K562 (cell line): ENCODE data around the gene MIS18A. TPM values are rescaled to one million over a fixed set of nuclear protein-coding genes. Genes with fewer than 3 reads are reported as not detected.

ENCODE experiments used
- ATAC-seq: fragments of 200-7000 bp; cut with Tn5 transposase; 3 replicates; pipeline ENCODE4 v1.9.1; 2020; ENCODE audit warnings: moderate library complexity
- BruUV-seq: library from RNA; stranded (reverse); fragments of 400-500 nt; replicated peaks from 2 replicates; lab custom pipeline; 2021; lab: Mats Ljungman, UMichigan
- CTCF ChIA-PET: fragments of 300-600 bp; formaldehyde crosslinking; extraction: SDS; loops from one replicate; lab custom pipeline; 2021; ENCODE audit warnings: low intra/inter-chr PET ratio; lab: Yijun Ruan, JAX
- POLR2A ChIA-PET: fragments of 300-600, 350-650 bp; sonication (Branson Sonifier 250); formaldehyde crosslinking; extraction: SDS; loops from one replicate; lab custom pipeline; 2021; ENCODE audit warnings: antibody characterized with exemption, inconsistent platforms; lab: Yijun Ruan, JAX
- DNase-seq, 4 experiments: peaks; one replicate each; pipeline versions ENCODE4 v3.0.0 to v3.0.0-alpha.2; 2011 to 2018; ENCODE audit warnings: low spot score in 3 of 4, mixed read lengths in 3 of 4; ENCODE audit errors: extremely low read depth in 1 of 4
- FAIRE-seq: peaks from 2 replicates; lab custom pipeline; 2011; peaks lifted over from hg19 to GRCh38; lab: Jason Lieb, UNC
- H2AFZ ChIP-seq: 2 replicates; pipeline ENCODE4 v1.6.0; 2011; ENCODE audit warnings: low read depth, low read length, control low read depth, inconsistent platforms
- H3K27ac ChIP-seq: fragments of 200-600 bp; 3 replicates; pipeline ENCODE4 v1.8.0; 2011; ENCODE audit warnings: low read depth, mild to moderate bottlenecking, control low read depth, inconsistent platforms, low read length, moderate library complexity, mixed read lengths; ENCODE audit errors: extremely low read depth
- H3K27me3 ChIP-seq, 2 experiments: fragments of 300-600 bp in 1 of 2; 2 replicates in 1 of 2; 3 replicates in 1 of 2; pipeline versions ENCODE4 v1.6.0 to v1.8.0; 2011; ENCODE audit warnings: inconsistent platforms in 2 of 2, low read length in 2 of 2, mild to moderate bottlenecking in 1 of 2, mixed read lengths in 1 of 2, moderate library complexity in 1 of 2; ENCODE audit not compliant: control insufficient read depth in 2 of 2, insufficient read depth in 2 of 2
- H3K36me3 ChIP-seq: fragments of 300-600 bp; 3 replicates; pipeline ENCODE4 v1.8.0; 2011; ENCODE audit warnings: mild to moderate bottlenecking, low read length, inconsistent platforms; ENCODE audit not compliant: control insufficient read depth, insufficient read depth
- H3K4me1 ChIP-seq, 2 experiments: fragments of 200-600 bp in 1 of 2; replicated peaks in 1 of 2; 2 replicates in 1 of 2; 3 replicates in 1 of 2; pipeline versions ENCODE4 v1.5.1 to v1.8.0; 2011; ENCODE audit warnings: inconsistent platforms in 2 of 2, low read length in 2 of 2, mild to moderate bottlenecking in 1 of 2, mixed read lengths in 1 of 2, moderate library complexity in 1 of 2; ENCODE audit not compliant: control insufficient read depth in 2 of 2, insufficient read depth in 2 of 2
- H3K4me2 ChIP-seq: 2 replicates; pipeline ENCODE4 v1.6.1; 2011; ENCODE audit warnings: low read length, control low read depth, inconsistent platforms, mixed read lengths; ENCODE audit not compliant: insufficient read depth
- H3K4me3 ChIP-seq: fragments of 200-600 bp; sonication (generic), shearing (Covaris generic); 2 replicates; pipeline ENCODE4 v1.5.1; 2016; ENCODE audit warnings: control low read depth, inconsistent platforms
- H3K79me2 ChIP-seq: fragments of 200-600 bp; 3 replicates; pipeline ENCODE4 v1.8.0; 2011; ENCODE audit warnings: low read length, inconsistent platforms; ENCODE audit not compliant: control insufficient read depth, insufficient read depth
- H3K9ac ChIP-seq, 2 experiments: 2 replicates each; pipeline versions ENCODE4 v1.6.0 to v1.6.1; 2011; ENCODE audit warnings: low read depth in 2 of 2, low read length in 2 of 2, control low read depth in 1 of 2, inconsistent platforms in 1 of 2, mild to moderate bottlenecking in 1 of 2, mixed read lengths in 1 of 2; ENCODE audit not compliant: insufficient read depth in 1 of 2
- H3K9me1 ChIP-seq: one replicate; pipeline ENCODE4 v1.6.0; 2011; ENCODE audit warnings: inconsistent platforms, mild to moderate bottlenecking, low read length, moderate library complexity; ENCODE audit not compliant: control insufficient read depth, insufficient read depth
- H3K9me3 ChIP-seq: replicated peaks from 2 replicates; pipeline ENCODE4 v1.5.1; 2011; ENCODE audit warnings: low read depth, low read length, inconsistent platforms; ENCODE audit not compliant: control insufficient read depth, insufficient read depth
- H4K20me1 ChIP-seq: replicated peaks from 2 replicates; pipeline ENCODE4 v1.6.1; 2011; ENCODE audit warnings: low read length, inconsistent platforms, mixed read lengths; ENCODE audit not compliant: control insufficient read depth, insufficient read depth
- CHD2 ChIP-seq: IDR thresholded peaks from 2 replicates; pipeline ENCODE4 v1.6.1; 2011; ENCODE audit warnings: low read depth, low read length
- PATZ1 ChIP-seq: fragments of 250-450 bp; sonication (Bioruptor Pico); IDR thresholded peaks from 2 replicates; pipeline ENCODE4 v1.5.0; 2020; ENCODE audit warnings: mild to moderate bottlenecking, borderline replicate concordance
- PREB ChIP-seq: sonication (generic); formaldehyde crosslinking; IDR thresholded peaks from 2 replicates; pipeline ENCODE4 v1.8.1; 2023; ENCODE audit warnings: mild to moderate bottlenecking, missing genetic modification reagents
- RBM17 ChIP-seq: fragments of 200-400 bp; formaldehyde crosslinking; IDR thresholded peaks from 2 replicates; pipeline ENCODE4 v1.6.1; 2017; ENCODE audit warnings: low read depth, mild to moderate bottlenecking, low read length, borderline replicate concordance
- RNF219 ChIP-seq: fragments of 250-450 bp; sonication (Bioruptor Pico); IDR thresholded peaks from 2 replicates; pipeline ENCODE4 v1.5.0; 2022; ENCODE audit warnings: mild to moderate bottlenecking
- ZNF431 ChIP-seq: sonication (generic); formaldehyde crosslinking; IDR thresholded peaks from 2 replicates; pipeline ENCODE4 v1.8.0; 2022; ENCODE audit warnings: mild to moderate bottlenecking, missing genetic modification reagents
- WGBS: fragments of 100-300 bp; shearing (Covaris generic); methylation state at CpG from one replicate; pipeline ENCODE4 v1.1.6; 2016; ENCODE audit warnings: low coverage, mixed read lengths; ENCODE audit not compliant: insufficient coverage; ENCODE audit errors: missing lambda C conversion rate; 5-methylcytosine and 5-hydroxymethylcytosine counted together
- in situ Hi-C: fragments of 300-500 bp; cut with MboI; formaldehyde crosslinking; loops from 4 replicates; pipeline ENCODE4 v1.15.0; 2018; ENCODE audit warnings: inconsistent platforms, mixed read lengths
- intact Hi-C: fragments of 100-400 bp; cut with micrococcal nuclease; formaldehyde crosslinking; loops from 2 replicates; pipeline ENCODE4 v1.14.2; 2022
- polyA plus RNA-seq, 8 experiments: library from polyadenylated mRNA; depleted of rRNA in 4 of 8; stranded (reverse) in 5 of 8; unstranded in 3 of 8; fragments of >200 nt; fragmentation: Nextera tagmentation in 2 of 8; fragmentation: Illumina TruSeq in 1 of 8; extraction: Ambion mirVana in 2 of 8; extraction: Trizol in 1 of 8; gene quantifications; 2 replicates each; pipeline versions ENCODE4 v1.2.1 to v1.2.3, GENCODE V29; 2011 to 2014; ENCODE audit warnings: inconsistent platforms in 1 of 8, missing spikeins in 1 of 8
- total RNA-seq, 7 experiments: library from RNA; depleted of rRNA in 6 of 7; stranded (reverse); fragments of >200 nt in 6 of 7; fragmentation: Illumina TruSeq in 2 of 7; extraction: Trizol in 2 of 7; gene quantifications; 2 replicates each; pipeline versions ENCODE4 v1.2.1 to v1.2.3, GENCODE V29; 2011 to 2021; ENCODE audit warnings: low replicate concordance in 1 of 7

The MIS18A gene
- total and polyA plus RNA-seq, 9 of the 15 experiments (the other 6 are each of a cell fraction or from before 2014, with no cell fraction given), result 17.7 to 75.3 (median 60.3) TPM

GRCh38 chr21:32285476-32285875 lies 6.6 kb upstream of the MIS18A start (continued):
- TF ChIP-seq PATZ1, result no peak

GRCh38 chr21:32282992-32283391 lies 4.1 kb upstream of the MIS18A start:
- WGBS, result 53% methylated on average over 6 of the region's 6 CpGs
- H4K20me1 ChIP-seq, result no peaks in the 10 kb centered on the region
- peaks cover 15% of the 10 kb centered on the region for H3K79me2 ChIP-seq
- BruUV-seq, result no TSS peak
- no peak overlapping the region for H3K4me2 ChIP-seq
- no peaks in the 10 kb centered on the region for H3K27me3 ChIP-seq
- no peak overlapping the region for H3K9ac ChIP-seq
- no peaks in the 10 kb centered on the region for H3K9me1 ChIP-seq
- H3K4me3 ChIP-seq, result no peak overlapping the region
- peaks cover 3% of the 10 kb centered on the region; the same call in 1 of the 3 replicates for H3K36me3 ChIP-seq
- ATAC-seq (no peak), DNase-seq (no peak), FAIRE-seq (no peak)
- H3K4me1 ChIP-seq, result peaks cover 0 to 11% of the 10 kb centered on the region in 2 experiments; a peak in 3 of 5 replicates
- intact Hi-C loops (no loop called here), in situ Hi-C loops (no loop called here)
- POLR2A ChIA-PET, result no interaction called here
- TF ChIP-seq RBM17 (no peak), ZNF431 (peak; percentile 76; the same call in 1 of the 2 replicates), RNF219 (no peak), CHD2 (peak; percentile 65), PREB (CRISPR knock-in tag) (no peak)
- CTCF ChIA-PET, result no interaction called here
- no peak overlapping the region for H2AFZ ChIP-seq
- H3K9me3 ChIP-seq, result no peaks in the 10 kb centered on the region
- H3K27ac ChIP-seq, result no peak overlapping the region
